Measurements from ENCODE around the gene GALT.

GRCh38 chr9:34651876-34652601 is 5.6 kb downstream of the GALT start, which contains the start of gene IL11RA:
- TF ChIP-seq CTCF (conservative IDR thresholded peaks at IDR 0.05; ENCODE audit: low read length) (no peak), EZH2phosphoT487 (IDR thresholded peaks at IDR 0.05; ENCODE audit: borderline replicate concordance, low read depth, low read length) (no peak)
